ENCODE data around the gene POLR2J3.
"Not testable (repeated sequence)": the region's sequence is repeated elsewhere in the genome, so short reads cannot be mapped to it uniquely, and the experiment has no call there.

GRCh38 chr7:102577315-102578240, 5.2 kb upstream of the POLR2J3 start:
- not testable (repeated sequence) for TF ChIP-seq CTCF (IDR thresholded peaks at IDR 0.05; ENCODE audit: low read depth, low read length); EZH2phosphoT487 (IDR thresholded peaks at IDR 0.05; ENCODE audit: low read depth)
